CD4-positive, alpha-beta T cell (primary cell): ENCODE measurements around the gene FBLN2. TPM values are rescaled to one million over a fixed set of nuclear protein-coding genes. Genes with fewer than 3 reads are reported as not detected.

Experiments
- ATAC-seq: fragments of 200-7000 bp; cut with Tn5 transposase; one replicate; pipeline ENCODE4 v1.10.0; 2022; ENCODE audit warnings: mild to moderate bottlenecking; ENCODE audit not compliant: poor library complexity
- CTCF ChIA-PET: fragments of 350-600 bp; sonication (Branson Sonifier 250); formaldehyde crosslinking; loops from one replicate; lab custom pipeline; 2021; ENCODE audit warnings: antibody characterized with exemption, inconsistent platforms; lab: Charles Lee
- POLR2A ChIA-PET: fragments of 350-600 bp; sonication (Branson Sonifier 250); formaldehyde crosslinking; loops from one replicate; lab custom pipeline; 2021; ENCODE audit warnings: antibody characterized with exemption, inconsistent platforms; lab: Charles Lee
- DNase-seq, 14 experiments: peaks; one replicate each; pipeline ENCODE4 v3.0.0-alpha.2; 2013 to 2020; ENCODE audit warnings: mixed read lengths in 2 of 14
- H3K27ac ChIP-seq, 2 donors: one replicate each; pipeline versions ENCODE4 v1.5.1 to v1.7.0; 2013; ENCODE audit warnings: low read length in 2 of 2, low read depth in 1 of 2, mild to moderate bottlenecking in 1 of 2
- H3K27me3 ChIP-seq, 2 experiments: 1 replicate in 1 of 2; 2 replicates in 1 of 2; pipeline versions ENCODE4 v1.6.1 to v1.7.0; 2013; ENCODE audit warnings: low read length in 2 of 2, control low read depth in 1 of 2, mild to moderate bottlenecking in 1 of 2, moderate library complexity in 1 of 2; ENCODE audit not compliant: insufficient read depth in 2 of 2, control insufficient read depth in 1 of 2
- H3K36me3 ChIP-seq: one replicate; pipeline ENCODE4 v1.6.1; 2013; ENCODE audit warnings: low read length, control low read depth; ENCODE audit not compliant: insufficient read depth
- H3K4me1 ChIP-seq: one replicate; pipeline ENCODE4 v1.6.1; 2013; ENCODE audit warnings: low read length, control low read depth; ENCODE audit not compliant: insufficient read depth
- H3K4me3 ChIP-seq: one replicate; pipeline ENCODE4 v1.5.1; 2013; ENCODE audit warnings: mild to moderate bottlenecking, low read length, moderate library complexity
- H3K9me3 ChIP-seq, 2 experiments: 1 replicate in 1 of 2; 2 replicates in 1 of 2; pipeline versions ENCODE4 v1.6.1 to v1.7.0; 2013; ENCODE audit warnings: low read length in 2 of 2, mild to moderate bottlenecking in 2 of 2, control low read depth in 1 of 2, moderate library complexity in 1 of 2; ENCODE audit not compliant: control insufficient read depth in 1 of 2, insufficient read depth in 1 of 2
- H3K27ac Mint-ChIP-seq: one replicate; pipeline ENCODE4 v1.8.0; 2020; ENCODE audit warnings: mixed read lengths
- H3K27me3 Mint-ChIP-seq: one replicate; pipeline ENCODE4 v1.8.0; 2021; ENCODE audit warnings: mixed read lengths
- H3K36me3 Mint-ChIP-seq: one replicate; pipeline ENCODE4 v1.8.0; 2021; ENCODE audit warnings: low read depth, mixed read lengths
- H3K4me1 Mint-ChIP-seq: one replicate; pipeline ENCODE4 v1.8.0; 2021; ENCODE audit warnings: low read depth, mixed read lengths
- H3K4me3 Mint-ChIP-seq: one replicate; pipeline ENCODE4 v1.8.0; 2020; ENCODE audit warnings: mild to moderate bottlenecking, mixed read lengths
- H3K9me3 Mint-ChIP-seq: one replicate; pipeline ENCODE4 v1.8.0; 2020; ENCODE audit warnings: mixed read lengths
- intact Hi-C, 2 experiments: fragments of 100-400 bp; cut with DNase I in 1 of 2; cut with micrococcal nuclease in 1 of 2; formaldehyde crosslinking; loops; one replicate each; pipeline versions ENCODE4 v1.15.1 to v1.9.0; 2023 to 2025; cut with DNase I, micrococcal nuclease
- total RNA-seq, 174 experiments: library from RNA in 2 of 174; stranded (reverse) in 2 of 174; gene quantifications; one replicate each; pipeline ENCODE4 v1.2.3 and lab custom pipeline; 2021 to 2026
- TF ChIP-seq, protein P1 (sequence below): fragments of 200-600 bp; IDR thresholded peaks from one replicate; pipeline ENCODE4 v1.8.0; 2022; ENCODE audit warnings: antibody characterized with exemption, mild to moderate bottlenecking

FBLN2 gene
- total RNA-seq, 2 experiments from 2014 or later = 0.19 to 0.25 TPM

DNA sequence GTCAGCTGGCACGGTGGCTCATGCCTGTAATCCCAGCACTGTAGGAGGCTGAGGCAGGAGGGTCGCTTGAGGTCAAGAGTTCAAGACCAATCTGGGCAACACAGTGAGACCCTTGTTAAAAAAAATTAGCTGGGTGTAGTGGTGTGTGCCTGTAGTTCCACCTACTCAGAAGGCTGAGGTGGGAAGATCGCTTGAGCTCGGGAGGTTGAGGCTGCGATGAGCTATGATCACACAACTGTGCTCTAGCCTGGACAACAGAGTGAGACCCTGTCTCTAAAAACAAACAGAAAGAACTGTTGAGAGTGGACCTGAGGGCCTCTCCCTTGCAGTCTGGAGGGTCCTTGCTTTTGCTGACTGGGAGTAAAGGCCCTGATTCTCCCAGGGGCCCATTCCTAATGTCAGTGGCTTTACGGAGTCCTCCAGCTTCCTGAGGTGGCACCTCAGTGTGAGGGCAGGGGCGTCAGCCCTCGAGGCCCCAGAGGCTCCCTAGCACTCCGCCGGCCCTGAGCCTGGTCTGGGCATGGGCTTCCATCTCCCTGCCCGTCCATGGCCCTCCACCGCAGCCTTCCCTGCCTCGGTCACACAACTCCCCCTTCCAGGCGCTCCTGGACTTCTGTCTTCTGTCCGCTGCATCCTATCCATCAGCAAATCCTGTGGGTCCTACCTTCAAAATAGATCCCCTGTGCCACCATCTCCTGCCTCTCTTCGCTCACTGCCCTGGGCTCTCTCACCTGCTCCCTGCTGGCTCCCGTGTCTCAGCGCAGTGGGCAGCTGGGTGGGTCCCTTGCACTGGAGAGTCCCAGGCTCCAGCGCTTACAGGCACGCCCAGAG lies 19.0 kb downstream of the FBLN2 start:
- H3K4me1 Mint-ChIP-seq = no peaks in the 10 kb centered on the region
- no peaks in the 10 kb centered on the region for H3K9me3 Mint-ChIP-seq
- ATAC-seq = no peak
- TF ChIP-seq, protein P1, sequence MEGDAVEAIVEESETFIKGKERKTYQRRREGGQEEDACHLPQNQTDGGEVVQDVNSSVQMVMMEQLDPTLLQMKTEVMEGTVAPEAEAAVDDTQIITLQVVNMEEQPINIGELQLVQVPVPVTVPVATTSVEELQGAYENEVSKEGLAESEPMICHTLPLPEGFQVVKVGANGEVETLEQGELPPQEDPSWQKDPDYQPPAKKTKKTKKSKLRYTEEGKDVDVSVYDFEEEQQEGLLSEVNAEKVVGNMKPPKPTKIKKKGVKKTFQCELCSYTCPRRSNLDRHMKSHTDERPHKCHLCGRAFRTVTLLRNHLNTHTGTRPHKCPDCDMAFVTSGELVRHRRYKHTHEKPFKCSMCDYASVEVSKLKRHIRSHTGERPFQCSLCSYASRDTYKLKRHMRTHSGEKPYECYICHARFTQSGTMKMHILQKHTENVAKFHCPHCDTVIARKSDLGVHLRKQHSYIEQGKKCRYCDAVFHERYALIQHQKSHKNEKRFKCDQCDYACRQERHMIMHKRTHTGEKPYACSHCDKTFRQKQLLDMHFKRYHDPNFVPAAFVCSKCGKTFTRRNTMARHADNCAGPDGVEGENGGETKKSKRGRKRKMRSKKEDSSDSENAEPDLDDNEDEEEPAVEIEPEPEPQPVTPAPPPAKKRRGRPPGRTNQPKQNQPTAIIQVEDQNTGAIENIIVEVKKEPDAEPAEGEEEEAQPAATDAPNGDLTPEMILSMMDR = no peak
- H3K27ac ChIP-seq = no peak overlapping the region
- no peaks in the 10 kb centered on the region for H3K36me3 ChIP-seq
- H3K4me3 Mint-ChIP-seq = no peak overlapping the region
- no peaks in the 10 kb centered on the region for H3K9me3 ChIP-seq
- no peak for DNase-seq
- H3K27ac Mint-ChIP-seq = no peak overlapping the region
- ChIA-PET CTCF (no interaction called here), POLR2A (interaction anchor here (0.5 kb wide), 1 partner anchor 280 kb away, joined by 3 read pairs; no protein-coding TSS in a partner anchor)
- H3K36me3 Mint-ChIP-seq = no peaks in the 10 kb centered on the region
- peaks cover 0 to 2% of the 10 kb centered on the region in 2 experiments for H3K27me3 ChIP-seq
- H3K4me1 ChIP-seq = no peaks in the 10 kb centered on the region
- peaks cover 4% of the 10 kb centered on the region for H3K27me3 Mint-ChIP-seq
- intact Hi-C loops = no loop called here
- H3K4me3 ChIP-seq = no peak overlapping the region

GRCh38 chr3:13568515-13569028 lies 19.6 kb downstream of the FBLN2 start:
- H3K36me3 ChIP-seq = no peaks in the 10 kb centered on the region
- Mint-ChIP-seq H3K27ac (no peak overlapping the region), H3K4me3 (no peak overlapping the region), H3K4me1 (no peaks in the 10 kb centered on the region), H3K9me3 (no peaks in the 10 kb centered on the region), H3K36me3 (no peaks in the 10 kb centered on the region), H3K27me3 (peaks cover 4% of the 10 kb centered on the region)
- POLR2A ChIA-PET = no interaction called here
- TF ChIP-seq, protein P1 = no peak
- H3K27ac ChIP-seq = no peak overlapping the region
- CTCF ChIA-PET = no interaction called here
- H3K9me3 ChIP-seq = no peaks in the 10 kb centered on the region
- intact Hi-C loops = no loop called here
- H3K4me1 ChIP-seq = no peaks in the 10 kb centered on the region
- H3K27me3 ChIP-seq = peaks cover 0 to under 1% of the 10 kb centered on the region in 2 experiments
- no peak overlapping the region for H3K4me3 ChIP-seq
- no peak for DNase-seq
- no peak for ATAC-seq

DNA sequence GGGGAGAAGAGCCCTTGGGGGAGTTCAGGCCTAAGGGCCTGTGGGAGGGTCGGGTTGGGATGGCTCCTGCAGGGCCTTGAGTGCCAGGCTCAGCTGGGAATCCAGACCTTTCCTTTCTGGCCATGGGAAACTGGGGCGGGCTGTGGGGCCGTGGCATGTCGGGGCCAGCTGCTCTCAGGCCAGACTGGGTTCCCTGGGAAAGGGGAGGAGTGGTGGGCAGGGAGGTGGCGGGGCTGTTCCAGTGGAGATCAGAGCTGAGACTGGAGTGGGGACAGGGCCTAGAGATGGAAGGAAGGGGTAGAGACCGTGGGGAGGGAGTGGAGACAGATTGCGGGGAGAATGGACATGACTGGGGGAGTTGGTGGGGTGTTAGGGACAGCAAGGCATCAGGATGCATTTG lies 20.3 kb downstream of the FBLN2 start:
- Mint-ChIP-seq H3K4me3 (no peak overlapping the region), H3K36me3 (no peaks in the 10 kb centered on the region), H3K27ac (no peak overlapping the region), H3K9me3 (no peaks in the 10 kb centered on the region), H3K27me3 (peaks cover 4% of the 10 kb centered on the region), H3K4me1 (no peaks in the 10 kb centered on the region)
- Histone ChIP-seq H3K27me3 (no peaks in the 10 kb centered on the region), H3K4me3 (no peak overlapping the region), H3K9me3 (no peaks in the 10 kb centered on the region), H3K36me3 (no peaks in the 10 kb centered on the region), H3K4me1 (no peaks in the 10 kb centered on the region), H3K27ac (no peak overlapping the region)
- CTCF ChIA-PET = no interaction called here
- DNase-seq (no peak), ATAC-seq (no peak)
- intact Hi-C loops = no loop called here
- TF ChIP-seq, protein P1 = no peak
- POLR2A ChIA-PET = no interaction called here
